Posterior cingulate gyrus (tissue), 11 donors: ENCODE results near the gene MOB3B.

Source experiments
- DNase-seq, 10 donors: peaks; one replicate each; pipeline versions ENCODE4 v3.0.0 to v3.0.0-alpha.2; 2020 to 2021; ENCODE audit warnings: mixed read lengths in 3 of 10
- intact Hi-C: fragments of 100-400 bp; cut with DNase I; formaldehyde crosslinking; loops from one replicate; pipeline ENCODE4 v1.15.1; 2023

The MOB3B gene

GRCh38 chr9:27545471-27545870 lies 15.9 kb upstream of the MOB3B start:
- intact Hi-C loops: loop anchor here (5.0 to 10.0 kb wide), 2 partner anchors 268 to 511 kb away; no protein-coding TSS in a partner anchor
- no peak for DNase-seq

GRCh38 chr9:27542508-27542907 lies 12.9 kb upstream of the MOB3B start:
- intact Hi-C loops: loop anchor here (10.0 kb wide), 1 partner anchor 508 kb away; no protein-coding TSS in a partner anchor
- DNase-seq: no peak

- DNase-seq: no peak
- intact Hi-C loops: loop anchor here (10.0 kb wide), 1 partner anchor 507 kb away; no protein-coding TSS in a partner anchor
These were observed 12.1 kb upstream of the MOB3B start for GRCh38 chr9:27541740-27542139.

- intact Hi-C loops: loop anchor here (10.0 kb wide), 1 partner anchor 506 kb away; no protein-coding TSS in a partner anchor
- no peak for DNase-seq
These were observed 10.9 kb upstream of the MOB3B start for GRCh38 chr9:27540502-27540901.

GRCh38 chr9:27539479-27540441 lies 10.1 kb upstream of the MOB3B start:
- no peak for DNase-seq
- intact Hi-C loops: loop anchor here (10.0 kb wide), 1 partner anchor 505 kb away; no protein-coding TSS in a partner anchor

- no peak for DNase-seq
- intact Hi-C loops: no loop called here
These were observed 9.0 kb upstream of the MOB3B start for GRCh38 chr9:27538647-27539046.

GRCh38 chr9:27537756-27538155 lies 8.1 kb upstream of the MOB3B start:
- no peak for DNase-seq

GRCh38 chr9:27537027-27537435 lies 7.4 kb upstream of the MOB3B start:
- intact Hi-C loops: no loop called here
- no peak for DNase-seq

More at GRCh38 chr9:27537756-27538155, 8.1 kb upstream of the MOB3B start:
- intact Hi-C loops: no loop called here

GRCh38 chr9:27536168-27536567 lies 6.6 kb upstream of the MOB3B start:
- DNase-seq: no peak
- intact Hi-C loops: no loop called here

GRCh38 chr9:27535701-27536118 lies 6.1 kb upstream of the MOB3B start:
- intact Hi-C loops: no loop called here
- peak in 5 of 10 donors; percentile 8 to 82 (median 39) for DNase-seq

- intact Hi-C loops: no loop called here
- no peak for DNase-seq
These were observed 5.1 kb upstream of the MOB3B start for GRCh38 chr9:27534658-27535209.

- intact Hi-C loops: no loop called here
- DNase-seq: no peak
These were observed 4.5 kb upstream of the MOB3B start for GRCh38 chr9:27534131-27534530.

GRCh38 chr9:27533311-27533710 lies 3.7 kb upstream of the MOB3B start:
- no peak for DNase-seq
- intact Hi-C loops: no loop called here

- intact Hi-C loops: no loop called here
- no peak for DNase-seq
These were observed 2.4 kb upstream of the MOB3B start for GRCh38 chr9:27532046-27532445.

- intact Hi-C loops: no loop called here
- DNase-seq: no peak
These were observed 1.5 kb upstream of the MOB3B start for GRCh38 chr9:27530915-27531755.

GRCh38 chr9:27528886-27529315 lies 713 bp downstream of the MOB3B start:
- DNase-seq: peak in 8 of 10 donors; percentile 23 to 91 (median 50)
- intact Hi-C loops: loop anchor here (1.0 to 10.0 kb wide), 2 partner anchors 104 to 196 kb away; no protein-coding TSS in a partner anchor

- peak; percentile 54 to 95 (median 72) for DNase-seq
- intact Hi-C loops: loop anchor here (10.0 kb wide), 1 partner anchor 103 kb away; no protein-coding TSS in a partner anchor
These were observed 1.3 kb downstream of the MOB3B start for GRCh38 chr9:27528076-27528885.

- peak in 1 of 10 donors; percentile 35 for DNase-seq
- intact Hi-C loops: loop anchor here (10.0 kb wide), 1 partner anchor 103 kb away; no protein-coding TSS in a partner anchor
These were observed 1.9 kb downstream of the MOB3B start for GRCh38 chr9:27527702-27528075.

GRCh38 chr9:27524236-27524635 lies 5.4 kb downstream of the MOB3B start, which contains the start of gene IFNK:
Gene IFNK (plus strand): TSS chr9:27524290. CDS start chr9:27524337, 47 bp downstream.
- no peak for DNase-seq
- intact Hi-C loops: loop anchor here (10.0 kb wide), 1 partner anchor 99 kb away; no protein-coding TSS in a partner anchor
